H1 (cell line): ENCODE data around the gene MAPKAP1. TPM values are rescaled to one million over a fixed set of nuclear protein-coding genes. Genes with fewer than 3 reads are reported as not detected.

ENCODE experiments used
- CHD1 ChIP-seq: IDR thresholded peaks from 2 replicates; pipeline ENCODE4 v1.6.1; 2012; ENCODE audit warnings: low read depth, low read length, improper control_type of control experiment
- EGR1 ChIP-seq: IDR thresholded peaks from 2 replicates; pipeline ENCODE4 v1.6.1; 2011; ENCODE audit warnings: low read depth, low read length, borderline replicate concordance
- GABPA ChIP-seq: IDR thresholded peaks from 2 replicates; pipeline ENCODE4 v1.6.1; 2011; ENCODE audit warnings: mild to moderate bottlenecking, low read length, moderate library complexity, borderline replicate concordance; ENCODE audit not compliant: insufficient read depth
- RBBP5 ChIP-seq: IDR thresholded peaks from 2 replicates; pipeline ENCODE4 v1.7.1; 2012; ENCODE audit warnings: low read depth, mild to moderate bottlenecking, inconsistent platforms, low read length, moderate library complexity, borderline replicate concordance
- SUZ12 ChIP-seq: fragments of 200-600 bp; sonication (generic); IDR thresholded peaks from 2 replicates; pipeline ENCODE4 v1.6.1; 2012; ENCODE audit warnings: mild to moderate bottlenecking, inconsistent platforms, low read length, moderate library complexity, mixed read lengths
- TCF12 ChIP-seq: IDR thresholded peaks from 2 replicates; pipeline ENCODE4 v1.6.1; 2011; ENCODE audit warnings: low read depth, mild to moderate bottlenecking, low read length
- polyA plus RNA-seq, 7 experiments: library from polyadenylated mRNA; depleted of rRNA in 3 of 7; stranded (reverse) in 5 of 7; unstranded in 2 of 7; fragments of >200 nt in 5 of 7; fragments of 200-250 nt in 2 of 7; gene quantifications; 1 replicate in 5 of 7; 2 replicates in 1 of 7; 4 replicates in 1 of 7; pipeline versions ENCODE4 v1.2.1 to v1.2.3, GENCODE V29; 2011 to 2013; ENCODE audit warnings: missing spikeins in 2 of 7, mixed read lengths in 2 of 7
- total RNA-seq: library from RNA; stranded (reverse); fragmentation: NEBNext Ultra II Directional; extraction: Animal tissue kit (Norgen Biotek cat#: 25700); gene quantifications from 2 replicates; pipeline ENCODE4 v1.2.1, GENCODE V29; 2021

The MAPKAP1 gene
- total and polyA plus RNA-seq, 2 of the 8 experiments (the other 6 are each of a cell fraction or from before 2014, with no cell fraction given) = 79.2 to 140 TPM

- TF ChIP-seq CHD1 (no peak), GABPA (no peak), RBBP5 (no peak), EGR1 (no peak), SUZ12 (no peak), TCF12 (no peak)
- TF ChIP-seq, all 59 proteins: peak for 0
Measured at GRCh38 chr9:125742657-125743056, 35.6 kb upstream of the MAPKAP1 start (continued).
